HL-60/S4 (cell line): Measurements from ENCODE around the gene EPHA8.

ENCODE experiments used
- in situ Hi-C: fragments of 300-500 bp; cut with MboI; formaldehyde crosslinking; loops from 2 replicates; pipeline ENCODE4 v1.14.3; 2022; ENCODE audit warnings: low sequenced_read_pairs

EPHA8 gene

DNA sequence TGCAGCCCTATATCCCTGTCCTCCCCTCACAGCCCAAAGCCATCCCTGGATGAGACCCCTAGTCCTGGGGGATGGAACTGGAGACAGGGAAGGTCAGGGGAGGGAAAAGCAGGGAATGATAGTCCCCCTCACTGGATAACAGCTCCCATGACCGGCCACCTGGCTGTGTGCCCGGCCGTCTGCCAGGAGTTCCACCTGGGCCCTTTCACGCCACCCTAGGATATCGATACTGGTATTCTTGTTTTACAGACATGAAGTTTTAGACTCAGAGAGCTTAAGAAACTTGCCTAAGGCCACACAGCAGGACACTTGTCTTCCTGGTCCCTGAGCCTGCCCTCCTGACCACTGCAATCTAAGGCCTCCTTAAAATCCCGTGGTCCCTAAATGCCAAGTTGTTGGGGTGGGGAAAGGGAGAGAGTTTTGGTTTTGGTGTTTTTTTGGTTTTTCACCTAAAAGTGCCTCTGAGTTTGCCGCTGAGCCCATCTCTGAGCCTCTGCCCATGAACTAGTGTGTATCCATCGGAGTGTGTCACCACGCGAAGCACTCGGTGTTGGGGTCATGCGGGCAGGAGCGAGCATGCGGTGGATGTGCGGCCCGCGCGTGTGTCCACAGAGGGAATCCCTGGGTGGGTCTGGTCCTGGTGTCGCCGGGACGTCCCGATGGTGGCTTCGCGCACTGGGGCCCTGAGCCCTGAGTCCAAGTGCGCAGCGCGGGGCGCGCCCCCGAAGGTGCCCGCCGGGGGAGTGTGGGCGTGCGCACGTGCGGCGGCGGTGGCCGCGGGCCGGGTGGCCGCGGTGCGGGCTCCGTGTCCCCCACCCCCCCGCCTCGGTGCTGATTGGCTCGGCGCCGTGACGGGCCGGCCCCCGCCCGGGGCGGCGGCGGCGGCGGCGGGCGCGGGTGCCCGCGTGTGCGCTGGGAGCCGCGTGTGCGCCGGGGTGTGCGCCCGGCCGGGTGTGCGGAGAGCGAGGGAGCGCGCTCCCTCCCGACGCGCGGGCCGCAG, at the start of gene EPHA8:
Gene EPHA8 (plus strand): TSS at position 906 of the 1,000 bp plus-strand sequence. CDS start 147 bp downstream, outside the sequence.
- in situ Hi-C loops = no loop called here

DNA sequence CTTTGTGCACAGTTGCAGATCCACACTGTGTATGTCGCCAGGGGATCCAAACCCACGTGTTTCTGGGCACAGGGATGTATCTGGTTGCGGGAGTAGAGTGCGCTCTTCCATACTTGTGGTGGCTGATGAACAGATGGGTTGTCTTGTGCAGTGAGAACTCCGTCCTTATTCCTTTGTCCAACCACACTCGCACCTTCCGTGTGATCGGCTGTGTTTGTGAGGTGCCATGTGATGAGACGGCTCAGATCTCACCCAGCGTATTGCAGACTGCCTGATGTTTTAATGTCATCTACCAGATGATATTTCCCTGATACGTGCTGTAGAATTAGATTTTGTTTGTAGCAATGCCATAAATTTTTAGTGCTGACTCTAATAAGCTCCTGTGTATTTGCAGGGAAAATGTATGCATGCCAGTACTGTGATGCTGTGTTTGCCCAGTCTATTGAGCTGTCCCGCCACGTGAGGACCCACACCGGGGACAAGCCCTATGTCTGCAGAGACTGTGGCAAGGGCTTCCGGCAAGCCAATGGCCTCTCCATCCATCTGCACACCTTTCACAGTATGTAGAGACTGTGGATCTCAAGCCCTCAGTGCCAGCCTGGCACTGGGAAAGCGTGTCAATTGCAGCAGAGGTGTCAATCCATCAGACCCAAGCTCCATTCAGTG, 46.2 kb upstream of the EPHA8 start:
- in situ Hi-C loops = no loop called here

DNA sequence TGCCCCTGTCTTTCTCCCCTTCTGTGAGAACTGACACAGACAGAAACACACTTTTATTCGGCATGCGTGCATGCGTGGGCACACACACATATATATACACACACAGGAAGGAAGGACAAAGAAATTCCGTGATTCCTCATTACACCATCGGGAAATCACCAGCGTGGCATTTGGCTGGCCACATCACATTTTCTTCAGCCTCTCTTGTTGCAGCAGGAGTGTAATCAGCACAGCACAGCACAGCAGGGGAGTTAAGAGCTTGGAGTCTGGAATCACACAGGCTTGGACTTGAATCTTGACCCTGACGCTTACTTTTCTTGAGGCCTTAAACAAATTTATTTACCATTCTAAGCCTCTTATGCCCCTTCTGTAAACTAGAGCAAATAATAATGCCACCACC, 45.3 kb upstream of the EPHA8 start:
- in situ Hi-C loops = no loop called here

DNA sequence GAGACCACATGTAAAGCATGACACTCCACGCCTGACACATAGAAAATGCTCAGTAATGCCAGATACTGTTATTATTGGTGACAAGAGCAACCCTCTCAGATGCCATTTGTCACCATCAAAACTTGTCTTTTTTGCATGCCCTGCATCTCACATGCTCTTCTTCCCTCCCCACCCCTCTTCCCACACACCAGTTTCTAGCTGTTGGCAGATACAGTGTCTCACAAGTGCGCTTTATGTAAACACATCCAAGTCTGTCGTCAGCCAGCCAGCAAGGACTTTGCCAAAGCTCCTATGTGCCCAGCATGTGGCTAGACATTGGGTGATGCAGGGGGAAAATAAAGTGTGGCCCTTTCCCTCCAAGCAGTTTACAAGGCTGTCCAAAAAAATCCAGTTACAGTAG, 44.9 kb upstream of the EPHA8 start:
- in situ Hi-C loops = no loop called here

DNA sequence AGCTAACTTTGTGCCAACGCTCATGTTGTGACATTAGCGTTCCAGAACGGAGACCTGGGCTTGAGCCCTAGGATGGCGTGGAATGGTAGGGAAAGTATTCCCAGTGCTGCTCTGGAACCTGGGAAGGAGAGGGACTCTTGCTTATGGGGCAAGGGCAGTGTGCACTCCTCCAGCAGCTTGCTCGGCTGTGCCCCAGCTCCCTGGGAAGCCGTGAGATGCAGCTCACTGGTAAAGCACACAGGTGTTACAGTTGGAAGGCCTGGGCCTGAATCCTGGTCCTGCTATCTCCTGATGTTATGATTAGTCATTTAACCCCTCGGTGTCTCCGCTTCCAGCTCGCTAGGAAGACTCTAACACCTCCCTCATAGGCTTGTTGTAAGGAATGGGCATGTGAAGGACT, 42.4 kb upstream of the EPHA8 start:
- in situ Hi-C loops = no loop called here

DNA sequence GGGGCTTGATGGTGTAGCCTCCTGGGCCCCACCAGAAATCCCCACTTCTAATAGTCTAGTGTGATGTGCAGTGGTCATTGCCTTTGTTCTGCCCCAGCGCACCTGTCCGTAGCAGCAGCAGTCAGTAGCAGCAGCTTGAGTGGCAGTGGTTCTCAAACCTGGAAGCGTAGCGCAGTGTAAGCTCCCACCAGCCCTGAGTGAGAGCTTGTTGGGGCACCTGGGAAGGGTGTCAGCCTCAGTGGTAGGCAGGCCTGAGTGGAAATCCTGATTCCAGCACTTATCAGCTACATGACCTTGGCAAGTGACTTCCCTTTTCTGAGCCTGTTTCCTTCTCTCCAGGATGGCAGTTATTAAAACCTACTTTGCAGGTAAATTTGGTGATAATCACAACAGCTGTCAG, 41.6 kb upstream of the EPHA8 start:
- in situ Hi-C loops = no loop called here

DNA sequence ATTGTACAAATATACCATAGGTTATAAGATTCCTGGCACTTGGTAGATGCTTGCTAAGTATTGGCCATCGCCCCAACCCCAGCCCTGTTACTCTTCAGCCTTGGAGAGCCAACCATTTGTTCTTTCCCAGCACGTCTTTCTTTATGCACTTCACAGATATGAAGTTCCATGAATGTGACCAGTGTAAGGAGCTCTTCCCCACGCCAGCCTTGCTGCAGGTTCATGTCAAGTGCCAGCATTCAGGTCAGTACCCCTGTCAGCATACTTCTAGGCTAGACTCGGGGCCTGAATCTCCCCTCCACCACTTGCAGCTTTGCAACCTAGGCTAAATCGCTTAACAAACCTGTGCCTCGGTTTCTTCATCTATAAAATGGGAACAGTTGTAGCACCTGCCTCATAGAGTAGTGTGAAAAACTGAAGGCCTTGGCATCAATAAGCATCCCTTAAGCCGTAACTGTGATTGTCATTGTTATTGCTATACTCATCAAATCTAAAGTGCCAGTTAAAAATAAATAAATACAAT, 41.0 kb upstream of the EPHA8 start:
- in situ Hi-C loops = no loop called here

DNA sequence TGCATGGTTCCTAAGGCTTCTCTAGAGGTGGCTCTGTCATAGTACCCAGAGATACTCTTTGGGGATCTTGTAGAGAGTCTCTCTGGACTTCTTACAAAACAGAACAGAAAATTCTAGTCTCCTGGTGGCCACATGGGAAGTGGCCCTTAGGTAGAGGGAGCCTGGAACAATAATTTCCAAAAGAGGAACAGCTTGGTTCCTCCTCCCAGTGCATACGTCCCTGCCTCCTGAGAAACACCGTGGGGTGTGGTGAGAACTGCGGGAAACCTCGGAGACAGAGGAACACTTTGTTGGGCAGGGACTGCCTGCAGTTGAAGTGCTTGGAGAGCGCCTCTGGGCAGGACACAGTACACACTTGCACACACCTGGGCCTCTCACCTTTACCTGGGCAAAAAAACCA, 38.8 kb upstream of the EPHA8 start:
- in situ Hi-C loops = no loop called here

DNA sequence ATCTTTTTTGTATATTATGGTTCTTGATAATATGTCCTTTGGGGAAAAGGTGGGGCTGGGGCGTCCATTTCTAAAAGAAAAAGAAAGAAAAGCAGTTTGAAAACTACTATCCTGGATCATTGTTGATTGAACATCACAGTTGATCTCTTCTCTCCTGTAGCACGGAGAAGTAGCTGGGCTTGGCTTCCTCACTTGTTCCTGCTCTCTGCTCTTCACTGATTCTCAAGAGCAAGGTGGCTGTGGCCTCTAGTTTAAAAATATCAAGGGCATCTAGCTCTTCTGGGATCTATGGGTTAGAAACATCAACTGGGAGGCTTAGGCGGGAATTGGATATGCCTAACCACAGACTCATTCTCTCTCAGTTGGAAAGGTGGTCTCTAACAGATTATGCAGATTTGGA, 38.1 kb upstream of the EPHA8 start:
- in situ Hi-C loops = no loop called here

DNA sequence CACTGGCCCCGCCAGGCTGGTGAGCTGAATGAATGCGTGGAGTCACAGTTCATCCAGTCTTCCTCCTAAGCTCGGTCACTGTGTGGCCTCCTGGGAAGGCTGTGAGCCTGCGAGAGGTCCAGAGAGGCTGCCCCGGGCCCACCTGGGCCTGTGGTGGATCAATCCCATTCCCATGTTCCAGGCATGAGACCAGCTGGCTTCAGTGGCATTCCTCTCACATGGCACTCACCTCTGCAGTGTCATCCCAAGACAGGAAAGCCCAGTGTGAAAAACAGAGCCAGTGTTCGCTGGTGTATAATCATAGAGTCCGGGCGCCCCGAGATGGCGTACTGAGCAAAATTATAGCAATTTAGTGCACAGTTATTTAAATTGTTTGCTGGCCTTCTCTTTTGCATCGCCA, 37.6 kb upstream of the EPHA8 start:
- in situ Hi-C loops = no loop called here

DNA sequence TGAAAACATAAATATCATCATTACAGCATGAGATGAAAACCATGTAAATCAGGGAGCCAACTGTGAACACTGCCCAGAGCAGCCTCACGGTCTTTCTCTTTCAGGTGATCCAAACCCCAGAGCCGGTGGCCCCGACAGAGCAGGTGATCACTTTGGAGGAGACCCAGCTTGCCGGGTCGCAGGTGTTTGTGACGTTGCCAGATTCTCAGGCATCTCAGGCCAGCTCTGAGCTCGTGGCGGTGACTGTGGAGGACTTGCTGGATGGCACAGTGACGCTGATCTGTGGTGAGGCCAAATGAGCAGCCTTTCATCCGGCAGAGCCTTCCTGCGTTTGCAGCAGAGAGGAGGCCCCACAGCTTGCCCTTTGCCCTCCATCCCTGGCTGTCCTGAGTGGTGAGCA, 37.2 kb upstream of the EPHA8 start:
- in situ Hi-C loops = no loop called here

DNA sequence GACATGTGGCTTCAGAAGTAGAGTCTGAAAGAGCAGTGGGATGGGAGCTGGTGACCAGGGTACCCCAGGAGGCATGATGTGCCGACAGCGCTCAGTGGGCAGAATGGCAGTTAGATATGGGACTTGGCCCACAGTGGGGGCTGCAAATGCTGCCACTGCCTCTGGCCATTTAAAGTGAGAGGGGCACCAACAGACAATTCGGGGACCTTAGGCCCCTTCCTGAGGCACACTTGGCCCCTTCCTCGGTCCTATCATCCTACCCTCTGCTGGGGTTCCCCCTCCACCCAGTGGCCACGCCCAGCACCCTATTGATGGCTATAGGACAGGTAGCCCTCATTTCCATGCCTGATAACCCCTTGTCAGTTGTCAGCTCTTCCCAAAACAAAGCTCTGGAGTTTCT, 36.6 kb upstream of the EPHA8 start:
- in situ Hi-C loops = no loop called here

DNA sequence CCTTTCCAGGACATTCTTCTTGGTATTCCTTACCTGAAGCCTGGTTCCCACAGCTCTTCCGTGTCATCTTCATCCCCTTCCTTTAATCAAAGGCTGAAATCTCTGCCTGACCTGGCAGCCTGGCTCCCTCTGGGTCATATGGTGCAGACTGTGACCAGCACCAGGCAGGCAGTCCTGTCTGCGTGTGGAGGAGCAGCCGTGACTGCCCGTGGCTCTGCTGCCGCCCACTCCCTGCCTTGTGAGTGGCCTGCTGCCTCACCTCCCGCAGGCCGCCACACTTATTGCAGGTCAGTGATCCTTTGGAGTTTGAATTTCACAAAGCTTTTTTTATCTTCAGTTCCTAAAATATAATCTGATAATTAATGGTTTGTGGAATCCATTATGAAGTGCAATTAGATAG, 36.2 kb upstream of the EPHA8 start:
- in situ Hi-C loops = no loop called here

DNA sequence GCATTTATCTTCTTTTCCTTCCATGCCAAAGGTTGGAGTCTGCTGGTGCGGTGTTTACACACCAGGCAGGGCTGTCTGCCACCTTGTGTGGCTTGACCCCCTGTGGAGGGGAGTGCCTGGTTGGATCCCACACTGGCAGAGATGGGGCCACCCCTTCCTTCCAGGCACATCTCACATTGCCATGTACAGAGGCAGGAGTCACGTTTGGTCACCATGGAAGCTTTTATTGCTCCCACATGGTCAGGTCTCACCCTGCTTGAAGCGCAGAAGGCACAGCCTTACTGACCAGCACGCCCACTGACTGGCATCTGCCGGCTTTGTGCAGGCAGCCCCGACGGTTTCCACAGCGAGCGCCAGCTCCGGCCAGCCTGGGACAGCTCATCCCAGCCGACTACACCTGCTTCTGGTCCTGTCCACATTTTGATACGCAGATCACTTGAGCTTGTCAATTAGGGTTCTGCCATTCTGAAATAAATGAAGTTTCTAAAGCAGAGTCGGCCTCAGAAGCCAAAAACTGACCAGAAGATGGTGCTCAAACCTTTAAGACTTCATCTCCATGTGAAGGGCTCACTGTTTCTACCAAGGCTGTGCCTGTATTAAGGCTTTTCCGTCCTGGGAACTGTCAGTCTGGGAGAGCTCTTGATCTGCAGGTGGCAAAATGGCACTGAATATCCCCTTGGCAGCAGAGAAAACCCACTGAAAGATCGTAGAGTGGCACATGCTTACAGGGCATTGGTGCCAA, 35.6 kb upstream of the EPHA8 start:
- in situ Hi-C loops = no loop called here

DNA sequence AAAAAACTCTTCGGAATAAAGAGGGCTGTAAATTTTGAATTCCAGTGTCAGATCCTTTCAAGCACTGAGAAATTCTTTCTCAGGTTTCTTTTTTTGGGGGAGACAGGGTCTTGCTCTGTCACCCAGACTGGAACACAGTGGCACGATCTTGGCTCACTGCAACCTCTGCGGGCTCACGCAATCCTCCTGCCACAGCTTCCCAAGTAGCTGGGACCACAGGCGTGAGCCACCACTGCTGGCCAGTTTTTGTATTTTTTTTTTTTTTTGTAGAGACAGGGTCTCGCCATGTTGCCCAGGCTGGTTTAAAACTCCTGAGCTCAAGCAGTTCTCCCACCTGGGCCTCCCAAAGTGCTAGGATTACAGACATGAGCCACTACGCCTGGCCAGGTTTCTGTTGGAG, 34.8 kb upstream of the EPHA8 start:
- in situ Hi-C loops = no loop called here

DNA sequence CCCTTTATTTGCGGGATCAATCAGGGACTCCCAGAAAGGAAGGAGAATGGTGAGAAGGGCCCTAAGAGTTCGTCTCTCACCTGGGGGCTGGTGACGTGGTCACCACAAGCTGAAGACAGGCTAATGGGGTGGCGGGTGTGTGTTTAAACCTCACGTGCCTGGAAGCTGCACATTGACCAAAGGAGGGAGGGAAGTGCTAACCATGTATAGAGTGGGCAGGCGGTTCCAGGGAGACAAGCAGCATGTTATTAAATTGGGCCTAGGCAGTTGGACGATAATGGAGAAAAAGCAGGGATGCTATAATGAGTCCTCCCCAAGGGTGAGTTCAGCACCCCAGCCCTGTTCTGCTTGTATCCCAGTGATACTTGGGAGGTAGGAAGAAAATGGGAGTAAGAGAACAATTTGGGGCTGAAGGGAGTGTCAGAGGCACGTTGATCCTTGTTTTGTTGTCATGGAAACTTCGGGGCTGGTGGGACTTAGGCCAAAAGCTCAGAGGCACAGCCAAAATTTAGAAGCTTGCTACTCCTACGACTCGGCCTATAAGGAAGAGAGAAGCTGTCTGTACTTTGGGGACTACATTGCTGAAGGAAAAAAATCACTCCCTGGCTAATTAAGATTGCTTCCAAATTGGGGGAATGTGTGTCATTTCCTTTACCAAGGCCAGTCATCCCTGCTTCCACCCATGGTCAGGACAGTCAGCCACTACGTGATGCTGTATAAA, 33.2 kb upstream of the EPHA8 start:
- in situ Hi-C loops = no loop called here

DNA sequence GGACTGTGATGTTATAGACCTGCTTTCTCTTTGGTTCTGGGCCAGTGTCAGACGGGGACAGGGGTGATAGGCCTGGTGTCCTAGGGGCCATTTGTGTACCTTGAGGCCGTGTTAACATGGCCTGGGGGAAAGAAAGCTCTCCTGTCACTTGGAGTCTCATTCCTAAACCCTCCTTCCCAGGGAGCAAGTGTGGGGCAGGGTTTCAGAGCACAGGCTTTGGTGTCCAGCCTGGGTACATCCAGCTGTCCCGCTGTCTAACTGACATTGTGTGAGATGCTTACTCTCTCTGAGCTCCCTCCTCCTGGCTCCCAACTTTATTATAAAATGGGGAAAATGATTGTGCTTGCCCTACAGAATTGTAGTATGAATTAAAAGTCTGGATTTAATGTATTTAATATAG, 32.6 kb upstream of the EPHA8 start:
- in situ Hi-C loops = no loop called here

DNA sequence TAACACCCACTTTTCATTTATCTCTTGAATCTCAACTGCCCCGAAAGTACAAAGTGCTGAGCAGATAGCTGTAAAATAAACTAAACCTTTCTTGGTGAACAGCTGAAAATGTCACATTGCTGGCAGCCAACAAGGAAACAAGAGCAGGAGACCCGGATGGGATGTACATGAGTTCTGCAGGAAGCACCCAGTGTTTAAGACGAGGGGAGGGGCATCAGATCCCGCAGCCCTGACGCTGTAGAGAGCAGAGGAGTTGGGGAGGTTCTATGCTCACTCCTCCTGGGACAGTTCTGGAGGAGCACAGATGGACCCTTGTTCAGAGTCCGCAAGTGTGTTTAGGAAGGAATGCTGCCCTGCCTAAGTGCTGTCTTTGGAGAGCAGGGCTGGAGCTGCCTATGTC, 32.0 kb upstream of the EPHA8 start:
- in situ Hi-C loops = no loop called here

DNA sequence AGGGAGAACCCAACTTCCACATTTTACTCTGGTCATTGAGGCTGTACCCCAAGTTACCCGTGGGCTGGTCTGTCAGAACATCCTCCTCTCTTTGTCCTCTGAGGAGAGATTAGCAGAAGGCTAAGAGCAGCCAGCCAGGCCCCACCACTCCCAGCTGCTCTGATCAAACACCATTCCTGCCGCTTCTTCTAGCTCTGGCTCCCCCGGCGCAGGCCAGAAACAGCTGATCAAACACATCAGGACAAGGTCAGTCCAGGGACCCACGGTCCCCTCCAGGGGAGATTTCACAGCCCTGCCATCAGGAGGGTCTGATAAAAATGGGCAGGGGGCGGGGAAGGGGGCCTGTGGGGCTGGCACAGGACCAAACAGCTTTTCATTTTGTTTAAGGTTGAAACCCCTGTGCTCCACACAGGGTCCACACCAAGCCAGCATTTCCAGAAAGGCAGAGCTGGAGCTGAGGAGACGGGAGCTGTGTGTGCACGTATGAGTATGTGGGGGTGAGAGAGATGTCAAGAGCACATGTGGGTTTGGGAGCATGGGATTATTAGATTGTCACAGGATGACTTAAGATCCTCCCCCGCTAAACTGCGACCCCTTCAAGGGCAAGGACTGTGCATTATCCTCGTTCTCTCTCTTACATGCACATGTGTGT, 29.9 kb upstream of the EPHA8 start:
- in situ Hi-C loops = no loop called here

DNA sequence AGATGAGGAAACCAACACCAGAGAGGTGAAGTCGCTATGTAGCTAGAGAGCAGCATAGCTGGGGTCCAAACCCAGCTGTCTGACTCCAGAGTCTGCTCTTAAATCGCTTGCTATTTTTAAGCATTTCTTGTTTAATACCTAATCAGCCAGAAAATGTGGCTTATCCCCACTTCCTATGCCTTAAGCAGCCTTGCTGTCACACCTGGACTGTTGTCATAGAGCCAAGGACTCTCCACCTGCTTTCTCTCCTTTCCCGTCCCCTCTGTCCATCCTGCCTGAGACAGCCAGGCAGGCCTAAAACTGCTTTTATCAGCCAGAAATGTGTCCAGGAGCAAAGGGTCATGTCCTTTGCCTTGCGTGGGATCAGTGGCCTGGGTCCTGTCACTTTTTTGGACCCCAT, 28.3 kb upstream of the EPHA8 start:
- in situ Hi-C loops = no loop called here
